ENCODE measurements around the gene DNAJC7.
A peak's percentile ranks its signal among the peaks of the same experiment; 100 is the strongest.

The DNAJC7 gene, protein sequence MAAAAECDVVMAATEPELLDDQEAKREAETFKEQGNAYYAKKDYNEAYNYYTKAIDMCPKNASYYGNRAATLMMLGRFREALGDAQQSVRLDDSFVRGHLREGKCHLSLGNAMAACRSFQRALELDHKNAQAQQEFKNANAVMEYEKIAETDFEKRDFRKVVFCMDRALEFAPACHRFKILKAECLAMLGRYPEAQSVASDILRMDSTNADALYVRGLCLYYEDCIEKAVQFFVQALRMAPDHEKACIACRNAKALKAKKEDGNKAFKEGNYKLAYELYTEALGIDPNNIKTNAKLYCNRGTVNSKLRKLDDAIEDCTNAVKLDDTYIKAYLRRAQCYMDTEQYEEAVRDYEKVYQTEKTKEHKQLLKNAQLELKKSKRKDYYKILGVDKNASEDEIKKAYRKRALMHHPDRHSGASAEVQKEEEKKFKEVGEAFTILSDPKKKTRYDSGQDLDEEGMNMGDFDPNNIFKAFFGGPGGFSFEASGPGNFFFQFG

DNA sequence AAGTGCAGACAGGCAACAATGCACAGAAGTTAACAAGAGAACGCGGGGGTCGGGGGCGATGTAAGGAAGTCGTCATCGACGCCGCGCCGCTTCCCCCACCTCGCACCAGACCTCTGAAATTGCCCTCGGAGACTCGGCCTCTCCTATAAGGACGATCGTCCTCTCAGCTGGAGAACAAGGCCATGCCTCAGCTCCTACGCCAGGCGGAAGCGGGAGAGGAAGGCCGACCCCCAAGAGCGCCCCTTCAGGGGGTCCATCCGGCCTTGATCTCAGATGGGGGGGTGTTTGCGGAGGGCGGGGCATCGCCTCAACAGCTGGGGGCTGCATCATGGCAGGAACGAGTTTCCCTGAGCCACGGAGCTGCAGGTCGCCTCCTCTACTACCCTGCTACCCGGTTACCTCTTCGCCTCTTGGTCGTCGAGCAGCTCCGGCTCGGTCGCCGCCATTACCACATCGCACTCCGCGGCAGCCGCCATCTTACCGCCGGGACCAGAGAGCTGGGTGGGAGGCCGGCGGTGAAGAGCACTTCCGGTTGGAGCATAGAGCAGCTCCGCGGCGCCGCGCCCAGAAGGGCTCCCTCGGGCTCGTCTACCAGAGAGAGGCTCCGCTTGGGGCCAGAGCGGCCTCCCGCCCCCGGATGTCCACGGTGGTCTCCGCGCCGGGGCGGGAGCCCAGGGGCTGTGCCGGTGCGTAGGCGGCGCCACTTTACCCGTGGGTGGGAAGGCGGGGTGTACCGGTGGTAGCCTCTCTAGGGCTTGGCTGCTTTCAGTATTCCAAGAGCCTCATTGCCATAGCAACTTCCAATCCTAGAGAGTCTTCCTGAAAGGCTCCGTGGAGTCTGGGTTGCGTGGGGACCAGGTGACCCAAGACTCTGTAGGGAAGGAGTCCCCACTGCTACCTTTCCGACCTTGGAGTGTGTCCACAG is at the start of gene DNAJC7:
TSS of gene DNAJC7 (minus strand) at position 499 of the 925 bp plus-strand sequence. CDS start at position 476, 23 bp downstream.
- peak; percentile 98 for DNase-seq

DNA sequence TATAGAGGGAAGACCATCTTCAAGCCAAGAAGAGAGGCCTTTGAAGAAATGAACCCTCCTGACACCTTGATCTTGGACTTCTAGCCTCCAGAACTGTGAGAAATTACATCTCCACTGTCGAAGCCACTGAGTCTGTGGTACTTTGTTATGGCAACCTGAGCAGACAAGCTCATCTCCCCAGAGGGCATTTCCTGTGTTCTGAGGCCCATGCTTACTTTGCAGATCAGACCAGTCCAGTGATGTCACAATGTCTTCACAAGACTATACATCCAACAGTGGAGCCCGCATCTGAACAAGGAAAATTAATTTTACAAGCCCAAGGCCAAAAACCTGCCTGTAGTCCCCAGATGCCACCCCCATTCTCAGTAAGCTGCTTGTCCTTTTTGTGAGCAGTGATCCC is 48.0 kb upstream of the DNAJC7 start:
- no peak for DNase-seq

GRCh38 chr17:42062681-42063080 is 45.4 kb upstream of the DNAJC7 start:
- no peak for DNase-seq

DNA sequence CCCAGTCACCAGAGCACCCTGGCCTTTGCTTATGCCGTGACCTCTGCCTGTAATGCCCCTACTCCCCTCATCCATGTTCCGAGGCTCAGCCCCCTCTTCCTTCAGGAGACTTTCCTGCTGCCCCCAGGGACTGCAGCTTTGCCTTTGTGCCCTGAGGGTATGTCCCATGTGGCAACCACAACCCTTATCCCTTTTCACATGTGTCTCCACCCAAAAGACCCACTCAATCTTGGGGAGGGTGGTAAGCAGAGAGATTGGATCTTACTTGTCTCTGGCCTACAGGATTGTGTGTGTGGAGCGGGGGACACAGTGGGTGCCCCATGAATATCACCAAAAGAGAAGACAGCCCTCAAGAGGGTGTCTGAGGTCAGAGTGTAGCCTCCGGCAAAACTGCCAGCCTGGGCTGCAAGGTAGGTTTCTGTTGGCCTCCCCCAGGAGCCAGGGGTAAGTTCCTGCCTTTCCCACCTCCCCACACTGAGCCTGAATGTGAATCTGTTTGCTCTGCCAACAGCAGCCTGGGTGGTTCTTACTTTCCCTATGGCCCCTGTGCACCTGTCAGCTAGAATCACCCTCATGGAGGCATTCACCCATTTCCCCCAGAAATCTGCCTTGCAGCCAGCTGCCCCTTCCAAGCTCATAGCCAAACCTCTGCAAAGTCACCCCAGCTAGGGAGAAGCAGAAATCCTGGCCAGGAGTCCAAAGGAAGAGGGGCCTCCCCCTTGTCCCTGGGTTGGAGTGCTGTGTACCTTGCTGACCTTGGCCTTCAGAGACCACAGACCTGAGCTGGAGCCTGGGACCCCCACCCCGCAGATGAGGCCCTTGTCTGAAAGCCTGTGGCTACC is 44.6 kb upstream of the DNAJC7 start:
- no peak for DNase-seq

DNA sequence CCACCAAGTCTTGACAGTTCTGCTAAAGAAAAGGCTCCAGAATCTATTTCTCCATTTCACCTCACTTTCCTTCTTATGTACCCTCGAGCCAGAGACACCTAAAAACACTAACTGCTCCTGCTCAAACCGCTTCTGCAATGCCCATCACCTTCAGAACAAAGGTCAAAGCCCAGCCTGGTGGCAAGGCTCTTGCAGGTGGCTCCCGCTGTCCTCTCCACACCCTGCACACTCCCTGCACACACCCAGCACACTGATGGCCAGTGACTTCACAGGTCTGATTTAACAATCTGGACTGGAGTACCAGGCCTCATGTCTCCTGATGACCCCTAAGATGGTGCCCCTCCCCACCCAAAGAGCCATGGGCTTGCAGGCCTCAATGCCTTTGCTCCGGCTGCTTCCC is 43.0 kb upstream of the DNAJC7 start:
- no peak for DNase-seq

- no peak for DNase-seq
Measured at GRCh38 chr17:42059815-42060214, 42.6 kb upstream of the DNAJC7 start.

DNA sequence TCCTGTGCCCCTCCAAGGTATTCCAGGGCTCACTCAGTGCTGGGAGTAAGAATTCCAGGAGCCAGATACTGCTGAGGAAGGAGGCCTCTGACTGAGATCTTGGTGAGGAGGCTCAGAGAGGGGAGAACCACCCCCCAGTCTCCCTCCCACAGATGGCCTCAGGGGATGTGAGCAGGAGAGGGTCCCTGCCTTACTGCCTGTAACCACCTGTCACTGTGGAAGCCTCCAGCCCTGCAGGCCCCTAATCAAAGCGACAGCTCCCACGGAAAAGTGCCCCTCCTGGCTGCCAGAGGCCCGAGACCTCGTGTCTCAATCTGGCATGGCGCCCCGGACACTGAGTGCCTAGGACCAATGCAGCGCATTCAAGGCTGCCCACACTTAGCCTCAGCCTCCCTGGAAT is 40.8 kb upstream of the DNAJC7 start:
- peak; percentile 57 for DNase-seq

DNA sequence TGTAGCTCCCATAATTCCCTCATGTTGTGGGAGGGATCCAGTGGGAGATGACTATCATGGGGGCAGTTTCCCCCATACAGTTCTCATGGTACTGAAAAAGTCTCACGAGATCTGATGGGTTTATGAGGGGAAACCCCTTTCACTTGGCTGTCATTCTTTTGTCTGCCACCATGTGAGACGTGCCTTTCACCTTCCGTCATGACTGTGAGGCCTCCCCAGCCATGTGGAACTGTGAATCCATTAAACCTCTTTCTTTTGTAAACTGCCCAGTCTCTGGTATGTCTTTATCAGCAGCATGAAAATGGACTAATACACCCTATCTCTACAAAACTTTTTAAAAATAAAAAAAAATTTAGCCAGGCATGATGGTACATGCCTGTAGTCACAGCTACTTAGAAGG is 39.4 kb upstream of the DNAJC7 start:
- no peak for DNase-seq

- peak; percentile 74 for DNase-seq
Measured at GRCh38 chr17:42055496-42055895, 38.3 kb upstream of the DNAJC7 start.

DNA sequence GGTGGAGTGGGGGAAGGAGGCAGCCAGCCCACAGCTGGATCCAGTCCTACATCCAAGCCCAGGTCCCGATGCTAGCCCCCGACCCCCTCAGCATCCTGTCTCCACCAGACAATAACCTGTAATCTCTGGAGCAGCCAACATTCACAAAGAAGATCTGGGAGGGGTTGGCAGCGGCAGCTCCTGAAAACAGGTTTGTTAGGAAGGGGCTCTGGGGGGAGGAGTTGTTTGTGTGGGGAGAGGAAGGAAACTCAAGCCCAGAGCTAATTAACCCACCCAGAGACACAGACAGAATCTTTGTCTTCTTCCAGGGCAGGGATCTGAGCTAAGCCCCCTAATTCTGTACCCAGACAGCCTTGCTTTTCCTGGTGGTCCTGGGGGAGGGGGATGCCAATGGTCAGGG is 37.8 kb upstream of the DNAJC7 start:
- peak; percentile 38 for DNase-seq

GRCh38 chr17:42053731-42054500 is 36.7 kb upstream of the DNAJC7 start:
- no peak for DNase-seq

DNA sequence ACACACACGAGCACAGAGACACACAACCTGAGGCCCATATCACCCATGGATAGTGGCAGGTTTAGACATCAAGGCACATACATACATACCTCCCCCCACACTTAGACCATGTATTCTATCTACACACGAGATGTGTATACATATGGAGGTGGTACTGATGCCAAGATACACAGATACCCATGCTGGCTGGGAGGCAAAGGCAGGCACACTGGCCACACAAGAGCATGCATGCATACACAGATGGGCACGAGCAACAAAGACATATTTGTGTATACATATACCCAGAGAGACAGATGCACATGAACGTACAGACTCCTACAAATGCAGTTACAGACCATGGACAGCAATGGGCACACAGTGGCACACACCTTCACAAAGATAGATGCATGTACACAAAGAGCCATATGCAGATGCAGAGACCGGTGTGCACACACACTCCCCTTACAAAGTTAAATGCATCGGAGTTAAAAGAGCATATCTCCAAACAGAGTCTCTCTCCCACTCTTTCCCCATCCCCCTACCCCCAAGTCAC is 35.2 kb upstream of the DNAJC7 start:
- no peak for DNase-seq

DNA sequence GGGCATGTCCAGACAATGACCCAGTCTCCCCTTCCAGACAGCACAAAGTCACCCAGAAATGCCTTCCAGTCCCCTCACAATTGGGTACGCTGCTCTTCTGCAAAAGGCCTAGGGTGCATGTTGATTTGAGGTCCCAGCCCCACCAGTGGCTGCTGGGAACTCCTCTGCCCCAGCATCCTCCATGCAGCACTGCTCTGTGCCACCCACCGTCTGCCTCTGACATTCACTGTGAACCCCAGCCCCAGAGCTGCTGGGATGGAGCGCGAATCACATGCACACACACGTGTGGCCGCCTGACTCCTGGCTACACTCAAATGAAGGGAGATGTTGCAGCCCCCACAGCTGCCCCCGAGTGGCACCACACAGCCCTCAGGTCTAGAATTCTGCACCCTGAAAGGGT is 34.4 kb upstream of the DNAJC7 start:
- no peak for DNase-seq

GRCh38 chr17:42051013-42051400 is 33.8 kb upstream of the DNAJC7 start:
- no peak for DNase-seq

DNA sequence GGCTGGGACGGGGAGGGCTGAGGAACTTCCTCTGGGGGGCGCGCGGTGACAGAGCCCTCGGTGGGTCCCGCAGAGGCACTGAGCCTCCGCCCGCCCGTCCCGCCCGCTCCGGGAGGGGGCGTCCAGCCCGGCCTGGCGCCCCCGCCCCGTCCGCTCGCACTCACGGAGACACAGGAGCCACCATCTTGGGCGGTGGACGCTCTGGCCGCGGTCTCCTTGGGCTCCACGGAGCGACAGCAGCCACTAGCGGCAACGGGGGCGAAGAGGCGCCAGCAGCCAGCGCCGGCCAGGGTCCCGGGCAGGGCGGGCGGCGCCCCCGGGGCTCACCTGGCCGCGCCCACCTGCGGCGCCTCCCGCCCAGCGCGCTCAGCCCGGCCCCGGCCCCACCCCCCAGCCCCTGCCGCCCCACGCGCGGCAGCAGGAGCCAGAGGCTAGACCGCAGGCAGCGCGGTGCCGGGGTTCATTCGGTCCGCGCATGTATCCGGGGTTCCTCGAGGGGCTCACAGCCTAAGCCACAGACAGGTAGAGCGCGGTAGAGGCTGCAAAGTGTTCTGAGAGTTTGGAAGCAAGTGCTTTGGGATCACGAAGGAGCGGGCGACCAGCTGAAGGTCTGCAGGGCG is 33.3 kb upstream of the DNAJC7 start, which contains the start of gene C17orf113:
TSS of gene C17orf113 (minus strand) at position 209 of the 620 bp plus-strand sequence. CDS start 7,225 bp downstream, outside the sequence.
- DNase-seq, result peak; percentile 78

DNA sequence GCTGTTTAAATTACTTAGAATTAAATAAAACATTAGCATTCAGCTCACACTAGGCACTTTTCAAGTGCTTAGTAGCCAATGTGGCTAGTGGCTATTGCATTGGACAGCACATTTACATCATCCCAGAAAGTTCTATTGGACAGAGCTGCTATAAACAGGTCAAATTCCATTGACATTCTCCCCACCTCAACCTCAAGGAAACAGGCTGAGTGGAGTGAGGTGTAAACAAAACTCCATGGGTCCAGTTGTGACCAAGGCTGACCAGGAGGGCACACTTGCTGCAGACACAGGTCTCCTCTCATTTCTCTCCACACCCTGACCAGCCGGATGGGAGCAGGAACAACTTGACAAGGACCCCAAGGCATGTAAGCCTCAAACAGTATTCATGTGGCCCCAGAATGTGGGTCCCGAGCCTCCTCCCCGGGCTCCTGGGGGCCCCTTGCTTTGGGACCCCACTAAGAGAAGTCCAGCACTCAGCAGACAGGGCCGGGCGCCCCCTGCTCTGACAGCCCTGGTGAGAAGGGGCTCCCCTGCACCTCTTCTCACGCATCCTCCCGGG is 32.7 kb upstream of the DNAJC7 start:
- no peak for DNase-seq

DNA sequence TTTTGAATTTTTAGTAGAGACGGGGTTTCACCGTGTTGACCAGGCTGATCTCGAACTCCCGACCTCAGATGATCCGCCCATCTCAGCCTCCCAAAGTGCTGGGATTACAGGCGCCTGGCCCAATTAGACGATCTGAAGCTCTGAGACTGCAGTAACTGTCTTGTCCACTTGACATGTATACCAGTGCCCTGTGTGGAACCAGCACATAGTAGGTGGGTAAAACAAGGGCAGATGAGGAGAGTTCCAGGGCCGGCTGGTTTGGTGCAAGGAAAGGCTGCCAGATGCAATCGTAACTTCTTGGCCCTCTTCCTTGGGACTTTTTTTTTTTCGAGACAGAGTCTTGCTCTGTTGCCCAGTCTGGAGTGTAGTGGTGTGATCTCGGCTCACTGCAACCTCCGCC is 30.1 kb upstream of the DNAJC7 start:
- no peak for DNase-seq

- no peak for DNase-seq
Measured at GRCh38 chr17:42045719-42046118, 28.5 kb upstream of the DNAJC7 start.

DNA sequence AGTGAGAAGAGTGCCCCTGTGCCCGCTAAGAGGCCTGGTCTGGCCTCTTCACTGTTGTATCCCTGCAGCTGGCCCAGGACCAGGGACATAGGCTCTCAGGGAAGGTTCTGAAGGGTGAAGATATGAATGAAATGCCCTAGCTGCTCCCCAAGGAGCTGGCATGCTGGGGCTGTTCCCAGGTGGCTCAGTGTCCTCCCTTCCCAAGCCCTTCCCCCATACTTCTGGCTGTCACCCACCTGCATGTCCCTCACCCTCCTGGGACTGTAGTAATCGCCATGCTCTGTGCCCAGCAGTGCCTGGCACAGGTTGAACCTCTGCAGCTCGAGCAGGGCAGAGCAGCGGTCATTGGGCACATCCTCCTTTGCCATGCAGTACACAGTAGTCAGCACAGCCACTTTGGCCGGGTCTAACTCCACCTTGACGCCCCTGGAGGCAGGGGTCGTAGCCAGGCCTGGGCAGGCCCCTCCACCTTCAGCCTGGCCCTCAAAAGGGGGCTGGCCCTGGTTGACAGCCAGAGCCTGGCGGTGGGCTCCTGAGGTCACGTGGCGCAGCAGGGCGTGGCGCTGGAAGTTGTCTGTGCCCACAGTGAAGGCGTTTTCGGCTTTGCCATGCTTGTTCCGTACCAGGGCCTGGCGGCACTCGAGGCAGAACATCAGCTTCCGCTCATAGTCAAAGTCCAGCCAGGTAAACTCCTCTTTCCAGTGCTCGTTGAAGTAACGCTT is 25.5 kb upstream of the DNAJC7 start:
- DNase-seq, result no peak

GRCh38 chr17:42041619-42042018 is 24.4 kb upstream of the DNAJC7 start:
- no peak for DNase-seq
